ENCODE data around the gene DISC1.

GRCh38 chr1:231674575-231674974 is 48.0 kb downstream of the DISC1 start:
- TF ChIP-seq POLR2A (IDR thresholded peaks at IDR 0.05; ENCODE audit: low read depth, low read length) = no peak
- TF ChIP-seq TAF1 (IDR thresholded peaks at IDR 0.05; ENCODE audit: borderline replicate concordance, low read depth, low read length) = no peak

All from GM12892 (cell line).